Activated CD8-positive, alpha-beta memory T cell treated with anti-CD3 and anti-CD28 coated beads, Interleukin-2, amount 50 U/mL, for 48 hours (primary cell): Measurements from ENCODE around the gene NSA2.
"Not testable (repeated sequence)": the region's sequence is repeated elsewhere in the genome, so short reads cannot be mapped to it uniquely, and the experiment has no call there.

Experiments used
- DNase-seq: peaks from one replicate; pipeline ENCODE4 v3.0.0-alpha.2; 2020

Gene NSA2

GRCh38 chr5:74766849-74767578 is at the start of gene NSA2, which contains the start of gene GFM2:
NSA2 (plus strand) TSS chr5:74767249; CDS start chr5:74767361, 112 bp downstream.
GFM2 (minus strand) TSS chr5:74767117; CDS start chr5:74763742, 3,375 bp downstream.
- peak; percentile 93 for DNase-seq

- no peak for DNase-seq
These were observed 49.5 kb upstream of the NSA2 start for GRCh38 chr5:74717596-74717995.

- DNase-seq = no peak
These were observed 44.8 kb upstream of the NSA2 start for GRCh38 chr5:74722271-74722670.

- DNase-seq = no peak
These were observed 41.7 kb upstream of the NSA2 start for GRCh38 chr5:74725331-74725730.

- DNase-seq = no peak
These were observed 30.3 kb upstream of the NSA2 start for GRCh38 chr5:74736759-74737158.

- no peak for DNase-seq
These were observed 28.6 kb upstream of the NSA2 start for GRCh38 chr5:74738406-74738805.

- not testable (repeated sequence) for DNase-seq
These were observed 18.3 kb upstream of the NSA2 start for GRCh38 chr5:74748742-74749141.

GRCh38 chr5:74761241-74761640 is 5.8 kb upstream of the NSA2 start:
- DNase-seq = no peak

- DNase-seq = no peak
These were observed 4.5 kb upstream of the NSA2 start for GRCh38 chr5:74762599-74762998.

GRCh38 chr5:74763504-74763903 is 3.5 kb upstream of the NSA2 start:
- no peak for DNase-seq

GRCh38 chr5:74765201-74765600 is 1.8 kb upstream of the NSA2 start:
- no peak for DNase-seq

- DNase-seq = no peak
These were observed 1.1 kb upstream of the NSA2 start for GRCh38 chr5:74765929-74766328.

GRCh38 chr5:74766418-74766848 is 616 bp upstream of the NSA2 start:
- no peak for DNase-seq

- DNase-seq = no peak
These were observed 497 bp downstream of the NSA2 start for GRCh38 chr5:74767579-74767913.

GRCh38 chr5:74772359-74772758 is 5.3 kb downstream of the NSA2 start:
- no peak for DNase-seq

- no peak for DNase-seq
These were observed 11.6 kb downstream of the NSA2 start for GRCh38 chr5:74778609-74779008.

- no peak for DNase-seq
These were observed 19.8 kb downstream of the NSA2 start for GRCh38 chr5:74786851-74787250.

- no peak for DNase-seq
These were observed 20.4 kb downstream of the NSA2 start for GRCh38 chr5:74787424-74787823.

GRCh38 chr5:74791669-74792068 is 24.6 kb downstream of the NSA2 start:
- DNase-seq = not testable (repeated sequence)

GRCh38 chr5:74798977-74799911 is 32.2 kb downstream of the NSA2 start:
- DNase-seq = no peak

GRCh38 chr5:74801197-74801596 is 34.1 kb downstream of the NSA2 start:
- no peak for DNase-seq

- no peak for DNase-seq
These were observed 34.9 kb downstream of the NSA2 start for GRCh38 chr5:74801941-74802340.

GRCh38 chr5:74810915-74811314 is 43.9 kb downstream of the NSA2 start:
- DNase-seq = no peak

- no peak for DNase-seq
These were observed 49.8 kb downstream of the NSA2 start for GRCh38 chr5:74816875-74817274.
